ENCODE measurements around the gene GAD2.
"Not testable (repeated sequence)": the region's sequence is repeated elsewhere in the genome, so short reads cannot be mapped to it uniquely, and the experiment has no call there.

The GAD2 gene

DNA sequence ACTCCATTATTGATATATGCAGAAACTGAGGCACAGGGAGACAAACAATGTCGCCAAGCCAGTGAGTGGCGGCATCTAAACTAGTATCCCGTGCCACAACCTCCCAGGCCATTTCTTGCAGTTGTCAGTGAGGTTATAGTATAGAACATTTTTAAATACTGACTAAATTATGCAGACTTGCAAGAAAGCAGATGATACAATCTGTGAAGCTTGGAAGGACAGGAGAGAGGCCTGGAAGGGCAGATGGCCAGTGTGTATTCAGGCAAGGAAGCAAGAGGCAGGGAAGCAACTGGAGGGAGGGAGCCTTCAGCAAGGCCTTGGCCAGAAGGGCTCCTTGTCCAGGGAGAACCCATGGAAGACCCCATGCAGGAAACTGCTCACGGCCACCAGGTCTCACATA lies 111.2 kb downstream of the GAD2 start:
- Histone ChIP-seq H3K4me3 (ENCODE audit: low read length) (no peak overlapping the region), H3K36me3 (ENCODE audit: control insufficient read depth, low read depth, low read length) (no peaks in the 10 kb centered on the region), H3K27ac (ENCODE audit: low read length) (no peak overlapping the region), H3K9me3 (ENCODE audit: control insufficient read depth, low read depth, low read length) (no peaks in the 10 kb centered on the region), H3K27me3 (ENCODE audit: control insufficient read depth, insufficient read depth, low read length) (no peaks in the 10 kb centered on the region), H3K9ac (ENCODE audit: low read length) (no peak overlapping the region), H3K4me1 (ENCODE audit: control insufficient read depth, low read depth, low read length) (no peaks in the 10 kb centered on the region)

DNA sequence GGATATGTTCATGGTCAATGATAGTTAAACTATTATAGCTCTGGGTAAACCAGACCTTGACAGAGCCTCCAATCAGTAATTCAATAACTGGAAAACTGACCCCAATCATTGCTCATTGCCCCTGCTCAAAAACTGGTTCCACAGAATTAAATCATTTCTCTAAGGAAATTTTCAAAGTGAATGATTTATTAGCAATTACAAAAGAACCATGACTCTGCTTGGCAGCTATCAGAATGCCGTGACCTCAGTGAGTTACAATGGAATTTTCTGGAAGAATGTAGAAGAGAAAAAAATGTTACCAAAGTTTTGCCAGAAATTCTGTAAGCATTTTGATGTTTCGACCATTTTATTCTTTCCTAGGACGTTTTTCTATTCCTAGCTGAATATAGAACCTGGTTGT lies 114.8 kb downstream of the GAD2 start:
- no peak overlapping the region for H3K9ac ChIP-seq (ENCODE audit: low read length)
- no peaks in the 10 kb centered on the region for H3K4me1 ChIP-seq (ENCODE audit: control insufficient read depth, low read depth, low read length)
- H3K4me3 ChIP-seq (ENCODE audit: low read length) = no peak overlapping the region
- H3K27ac ChIP-seq (ENCODE audit: low read length) = no peak overlapping the region
- no peaks in the 10 kb centered on the region for H3K36me3 ChIP-seq (ENCODE audit: control insufficient read depth, low read depth, low read length)
- no peaks in the 10 kb centered on the region for H3K27me3 ChIP-seq (ENCODE audit: control insufficient read depth, insufficient read depth, low read length)
- H3K9me3 ChIP-seq (ENCODE audit: control insufficient read depth, low read depth, low read length) = no peaks in the 10 kb centered on the region

DNA sequence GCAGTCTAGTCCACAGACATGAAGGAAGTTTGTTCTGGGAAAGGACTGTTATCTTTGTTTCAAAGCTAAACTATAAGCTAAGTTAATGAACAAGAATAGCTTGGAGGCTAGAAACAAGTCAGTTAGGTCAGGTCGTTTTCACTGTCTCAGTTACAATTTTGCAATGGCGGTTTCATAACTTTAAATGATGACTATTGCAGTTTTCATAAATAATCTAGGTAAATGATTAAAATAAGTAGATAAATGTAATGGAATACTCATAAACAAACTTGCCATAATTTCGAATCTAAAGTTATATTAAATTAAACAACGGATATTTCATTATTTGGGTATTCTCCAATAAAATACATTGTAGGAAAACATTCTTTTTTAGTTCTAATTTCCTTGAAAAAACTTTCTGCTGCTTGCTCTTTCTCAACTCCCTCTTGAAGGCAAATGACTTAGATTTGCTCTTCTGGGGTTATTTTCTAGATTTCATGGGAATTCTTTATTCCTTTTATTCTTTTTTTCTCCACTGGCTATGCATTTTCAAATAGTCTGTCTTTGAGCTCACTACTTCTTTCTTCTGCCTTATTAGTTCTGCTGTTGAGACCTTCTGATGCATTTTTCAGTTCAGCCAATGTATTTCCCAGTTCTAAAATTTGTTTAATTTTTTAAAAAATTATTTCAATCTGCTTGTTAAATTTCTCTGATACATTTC lies 117.8 kb downstream of the GAD2 start:
- no peaks in the 10 kb centered on the region for H3K4me1 ChIP-seq (ENCODE audit: control insufficient read depth, low read depth, low read length)

DNA sequence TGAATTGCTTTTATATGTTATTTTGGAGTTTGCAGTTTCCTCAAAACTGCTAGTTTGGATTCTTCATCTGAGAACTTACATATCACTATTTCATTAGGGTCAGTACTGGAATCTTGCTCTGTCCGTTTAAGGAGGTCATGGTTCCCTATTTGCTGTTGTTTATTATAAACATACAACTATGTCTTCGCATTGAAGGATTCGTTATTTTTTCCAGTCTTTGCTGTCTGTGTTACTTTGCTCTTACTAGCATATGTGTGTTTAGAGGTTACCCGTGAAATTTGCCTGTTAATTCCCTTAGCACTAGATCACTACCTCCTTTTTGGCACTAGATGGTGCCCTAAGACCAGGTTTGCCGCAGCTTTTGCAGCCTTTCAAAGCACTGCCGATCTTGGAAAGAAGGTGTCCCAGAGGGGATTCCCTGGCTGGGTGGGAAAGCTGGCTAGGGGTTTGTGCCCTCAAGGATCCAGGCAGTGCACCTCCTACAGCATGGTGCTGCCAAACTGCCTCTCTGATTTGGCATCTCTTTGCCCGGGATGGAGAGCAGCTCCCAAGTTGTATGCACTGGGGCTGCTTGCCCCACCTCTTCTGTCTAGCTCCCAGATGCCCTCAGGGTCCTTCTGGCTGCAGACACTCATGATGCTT lies 118.5 kb downstream of the GAD2 start:
- H3K4me3 ChIP-seq (ENCODE audit: low read length) = no peak overlapping the region
- H3K27me3 ChIP-seq (ENCODE audit: control insufficient read depth, insufficient read depth, low read length) = no peaks in the 10 kb centered on the region
- no peak overlapping the region for H3K27ac ChIP-seq (ENCODE audit: low read length)
- no peaks in the 10 kb centered on the region for H3K4me1 ChIP-seq (ENCODE audit: control insufficient read depth, low read depth, low read length)
- H3K9me3 ChIP-seq (ENCODE audit: control insufficient read depth, low read depth, low read length) = no peaks in the 10 kb centered on the region
- no peak overlapping the region for H3K9ac ChIP-seq (ENCODE audit: low read length)
- no peaks in the 10 kb centered on the region for H3K36me3 ChIP-seq (ENCODE audit: control insufficient read depth, low read depth, low read length)

More for the DNA sequence above, 117.8 kb downstream of the GAD2 start:
- no peaks in the 10 kb centered on the region for H3K36me3 ChIP-seq (ENCODE audit: control insufficient read depth, low read depth, low read length)
- no peak overlapping the region for H3K4me3 ChIP-seq (ENCODE audit: low read length)
- no peaks in the 10 kb centered on the region for H3K27me3 ChIP-seq (ENCODE audit: control insufficient read depth, insufficient read depth, low read length)
- no peak overlapping the region for H3K9ac ChIP-seq (ENCODE audit: low read length)
- H3K9me3 ChIP-seq (ENCODE audit: control insufficient read depth, low read depth, low read length) = no peaks in the 10 kb centered on the region
- H3K27ac ChIP-seq (ENCODE audit: low read length) = no peak overlapping the region

DNA sequence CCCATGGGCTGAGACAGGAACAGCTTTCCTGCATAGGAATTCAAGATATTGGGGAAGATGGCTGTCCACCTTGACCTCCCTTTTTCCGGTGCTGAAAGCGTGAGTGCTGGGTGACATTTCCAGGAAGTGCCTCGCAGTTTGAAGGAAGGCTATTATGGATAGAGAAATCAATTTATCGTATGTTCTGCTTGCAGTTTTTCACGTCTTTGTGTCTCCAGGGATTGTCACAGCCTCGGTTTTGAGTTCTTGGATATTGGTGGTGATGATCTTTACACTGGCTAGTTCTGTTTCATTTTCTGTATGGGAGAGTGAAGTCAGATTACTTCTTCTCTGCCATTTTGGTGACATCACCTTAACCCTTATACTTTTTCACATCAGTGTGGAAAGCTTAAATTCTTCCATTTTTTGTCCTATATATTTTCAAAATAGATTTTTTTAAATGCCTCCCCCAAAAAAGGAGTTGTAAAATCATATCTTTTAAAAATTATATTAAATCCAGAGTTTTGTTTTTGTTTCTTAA lies 119.1 kb downstream of the GAD2 start:
- no peaks in the 10 kb centered on the region for H3K4me1 ChIP-seq (ENCODE audit: control insufficient read depth, low read depth, low read length)
- no peak overlapping the region for H3K4me3 ChIP-seq (ENCODE audit: low read length)
- no peaks in the 10 kb centered on the region for H3K27me3 ChIP-seq (ENCODE audit: control insufficient read depth, insufficient read depth, low read length)
- no peak overlapping the region for H3K27ac ChIP-seq (ENCODE audit: low read length)
- no peaks in the 10 kb centered on the region for H3K36me3 ChIP-seq (ENCODE audit: control insufficient read depth, low read depth, low read length)
- no peak overlapping the region for H3K9ac ChIP-seq (ENCODE audit: low read length)
- no peaks in the 10 kb centered on the region for H3K9me3 ChIP-seq (ENCODE audit: control insufficient read depth, low read depth, low read length)

DNA sequence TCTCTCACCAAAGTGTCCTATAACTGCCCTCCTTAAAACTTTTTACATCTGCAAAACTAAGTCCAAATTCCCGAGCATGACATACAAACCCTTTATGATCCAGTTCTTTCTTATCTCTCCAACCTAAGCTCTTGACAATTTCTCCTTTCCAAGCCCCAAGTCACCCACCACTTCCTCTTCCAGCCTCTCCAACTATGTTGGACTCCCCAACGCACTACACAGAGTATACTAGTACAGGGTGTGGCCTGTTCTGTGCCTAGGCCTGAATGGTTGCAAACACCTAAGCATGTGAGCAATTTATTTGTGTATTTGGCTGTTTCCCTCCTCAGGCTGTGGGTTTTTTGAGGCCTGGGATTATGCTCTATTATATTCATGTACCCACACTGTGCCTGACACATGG lies 120.4 kb downstream of the GAD2 start:
- Histone ChIP-seq H3K4me3 (ENCODE audit: low read length) (no peak overlapping the region), H3K4me1 (ENCODE audit: control insufficient read depth, low read depth, low read length) (no peaks in the 10 kb centered on the region), H3K9ac (ENCODE audit: low read length) (no peak overlapping the region), H3K27me3 (ENCODE audit: control insufficient read depth, insufficient read depth, low read length) (no peaks in the 10 kb centered on the region), H3K27ac (ENCODE audit: low read length) (no peak overlapping the region), H3K9me3 (ENCODE audit: control insufficient read depth, low read depth, low read length) (no peaks in the 10 kb centered on the region), H3K36me3 (ENCODE audit: control insufficient read depth, low read depth, low read length) (no peaks in the 10 kb centered on the region)

DNA sequence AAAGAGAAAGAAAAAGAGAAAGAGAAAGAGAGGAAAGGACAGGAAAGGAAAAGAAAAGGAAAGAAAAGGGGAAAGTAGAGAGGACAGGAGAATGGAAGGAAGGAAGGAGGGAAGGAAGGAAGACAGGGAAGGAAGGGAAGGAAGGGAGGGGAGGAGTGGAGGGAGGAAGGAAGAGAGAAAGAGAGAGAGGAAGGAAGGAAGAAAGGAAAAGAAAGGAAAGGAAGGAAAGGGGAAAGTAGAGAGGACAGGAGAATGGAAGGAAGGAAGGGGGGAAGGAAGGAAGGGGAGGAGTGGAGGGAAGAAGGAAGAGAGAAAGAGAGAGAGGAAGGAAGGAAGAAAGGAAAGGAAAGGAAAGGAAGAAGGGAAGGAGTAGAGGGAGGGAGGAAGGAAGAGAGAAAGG lies 125.1 kb downstream of the GAD2 start:
- H3K4me1 ChIP-seq (ENCODE audit: control insufficient read depth, low read depth, low read length) = no peaks in the 10 kb centered on the region
- no peaks in the 10 kb centered on the region for H3K27me3 ChIP-seq (ENCODE audit: control insufficient read depth, insufficient read depth, low read length)
- no peaks in the 10 kb centered on the region for H3K36me3 ChIP-seq (ENCODE audit: control insufficient read depth, low read depth, low read length)
- H3K27ac ChIP-seq (ENCODE audit: low read length) = no peak overlapping the region
- H3K4me3 ChIP-seq (ENCODE audit: low read length) = no peak overlapping the region
- H3K9me3 ChIP-seq (ENCODE audit: control insufficient read depth, low read depth, low read length) = no peaks in the 10 kb centered on the region
- no peak overlapping the region for H3K9ac ChIP-seq (ENCODE audit: low read length)

DNA sequence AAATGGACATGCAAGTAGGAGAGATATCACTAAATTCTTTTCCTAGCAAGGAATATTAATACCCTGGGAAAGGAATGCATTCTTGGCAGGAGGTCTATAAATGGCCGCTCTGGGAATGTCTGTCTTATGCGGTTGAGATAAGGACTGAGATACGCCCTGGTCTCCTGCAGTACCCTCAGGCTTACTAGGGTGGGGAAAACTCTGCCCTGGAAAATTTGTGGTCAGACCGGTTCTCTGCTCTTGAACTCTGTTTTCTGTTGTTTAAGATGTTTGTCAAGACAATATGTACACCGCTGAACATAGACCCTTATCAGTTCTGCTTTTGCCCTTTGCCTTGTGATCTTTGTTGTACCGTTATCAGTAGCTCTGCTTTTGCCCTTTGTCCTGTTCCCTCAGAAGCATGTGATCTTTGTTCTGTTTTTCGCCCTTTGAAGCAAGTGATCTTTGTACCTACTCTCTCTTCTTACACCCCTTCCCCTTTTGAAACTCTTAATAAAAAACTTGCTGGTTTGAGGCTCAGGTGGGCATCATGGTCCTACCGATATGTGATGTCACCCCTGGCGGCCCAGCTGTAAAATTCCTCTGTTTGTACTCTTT lies 132.3 kb downstream of the GAD2 start:
- not testable (repeated sequence) for H3K4me1 ChIP-seq (ENCODE audit: control insufficient read depth, low read depth, low read length)

More for the DNA sequence above, 132.3 kb downstream of the GAD2 start:
- not testable (repeated sequence) for H3K9me3 ChIP-seq (ENCODE audit: control insufficient read depth, low read depth, low read length); H3K4me3 ChIP-seq (ENCODE audit: low read length); H3K9ac ChIP-seq (ENCODE audit: low read length); H3K27ac ChIP-seq (ENCODE audit: low read length); H3K27me3 ChIP-seq (ENCODE audit: control insufficient read depth, insufficient read depth, low read length); H3K36me3 ChIP-seq (ENCODE audit: control insufficient read depth, low read depth, low read length)

All from iPS-18a (cell line).